IMR-90 (cell line): ENCODE measurements around the gene LRRC3B. TPM values are rescaled to one million over a fixed set of nuclear protein-coding genes. Genes with fewer than 3 reads are reported as not detected.

Source experiments
- ATAC-seq: fragments of 200-7000 bp; cut with Tn5 transposase; 2 replicates; pipeline ENCODE4 v1.9.1; 2020; ENCODE audit warnings: low read depth, mild to moderate bottlenecking, moderate library complexity
- BruUV-seq: library from RNA; stranded (reverse); fragments of 400-500 nt; replicated peaks from 2 replicates; lab custom pipeline; 2021; lab: Mats Ljungman, UMichigan
- CTCF ChIA-PET: fragments of 300-600 bp; formaldehyde crosslinking; extraction: SDS; loops from one replicate; lab custom pipeline; 2021; ENCODE audit warnings: antibody characterized with exemption; lab: Yijun Ruan, JAX
- POLR2A ChIA-PET: fragments of 300-600 bp; sonication (Branson Sonifier 250); formaldehyde crosslinking; loops from one replicate; lab custom pipeline; 2022; ENCODE audit warnings: antibody characterized with exemption; ENCODE audit not compliant: unreplicated experiment; lab: Charles Lee
- DNase-seq: peaks from one replicate; pipeline ENCODE4 v3.0.0; 2013
- H2AFZ ChIP-seq: replicated peaks from 2 replicates; pipeline ENCODE3; 2013; ENCODE audit warnings: low read length, mild to moderate bottlenecking; ENCODE audit not compliant: poor library complexity
- H2AK5ac ChIP-seq: 2 replicates; pipeline ENCODE4 v1.6.1; 2013; ENCODE audit warnings: low read depth, low read length, inconsistent platforms
- H2AK9ac ChIP-seq: replicated peaks from 2 replicates; pipeline ENCODE3; 2013; ENCODE audit warnings: mild to moderate bottlenecking, low read depth, low read length, moderate library complexity; ENCODE audit not compliant: poor library complexity
- H2BK120ac ChIP-seq: 2 replicates; pipeline ENCODE4 v1.6.1; 2013; ENCODE audit warnings: low read depth, low read length, inconsistent platforms
- H2BK15ac ChIP-seq: 3 replicates; pipeline ENCODE4 v1.6.1; 2013; ENCODE audit warnings: low read depth, low read length, inconsistent platforms
- H2BK20ac ChIP-seq: 2 replicates; pipeline ENCODE4 v1.6.1; 2013; ENCODE audit warnings: low read depth, mild to moderate bottlenecking, inconsistent platforms, low read length, moderate library complexity
- H2BK5ac ChIP-seq: 2 replicates; pipeline ENCODE4 v1.6.1; 2013; ENCODE audit warnings: mild to moderate bottlenecking, low read depth, low read length, inconsistent platforms; ENCODE audit not compliant: poor library complexity, severe bottlenecking
- H3K14ac ChIP-seq: replicated peaks from 2 replicates; pipeline ENCODE4 v1.6.1; 2013; ENCODE audit warnings: low read depth, low read length, inconsistent platforms
- H3K18ac ChIP-seq: 2 replicates; pipeline ENCODE4 v1.6.1; 2013; ENCODE audit warnings: low read depth, low read length, control low read depth
- H3K23ac ChIP-seq: 2 replicates; pipeline ENCODE4 v1.6.1; 2013; ENCODE audit warnings: low read depth, low read length, inconsistent platforms
- H3K27ac ChIP-seq: 2 replicates; pipeline ENCODE4 v1.5.1; 2013; ENCODE audit warnings: mild to moderate bottlenecking, control low read depth, low read length; ENCODE audit not compliant: insufficient read depth
- H3K27me3 ChIP-seq: 2 replicates; pipeline ENCODE4 v1.6.1; 2013; ENCODE audit warnings: low read length; ENCODE audit not compliant: control insufficient read depth, insufficient read depth
- H3K36me3 ChIP-seq: 2 replicates; pipeline ENCODE4 v1.6.1; 2013; ENCODE audit warnings: low read length, mixed read lengths; ENCODE audit not compliant: control insufficient read depth, insufficient read depth
- H3K4ac ChIP-seq: 2 replicates; pipeline ENCODE4 v1.6.1; 2013; ENCODE audit warnings: low read depth, low read length, inconsistent platforms
- H3K4me1 ChIP-seq: 2 replicates; pipeline ENCODE4 v1.6.1; 2013; ENCODE audit warnings: low read length, mixed read lengths; ENCODE audit not compliant: control insufficient read depth, insufficient read depth
- H3K4me2 ChIP-seq: 2 replicates; pipeline ENCODE4 v1.6.1; 2013; ENCODE audit warnings: low read depth, mild to moderate bottlenecking, control low read depth, low read length, moderate library complexity
- H3K4me3 ChIP-seq: 2 replicates; pipeline ENCODE4 v1.5.1; 2013; ENCODE audit warnings: low read depth, mild to moderate bottlenecking, control low read depth, low read length, moderate library complexity; ENCODE audit not compliant: insufficient read depth
- H3K56ac ChIP-seq: 2 replicates; pipeline ENCODE4 v1.6.1; 2013; ENCODE audit warnings: low read length, inconsistent platforms; ENCODE audit not compliant: insufficient read depth; ENCODE audit errors: extremely low read depth
- H3K79me1 ChIP-seq, 2 experiments: 2 replicates each; pipeline ENCODE4 v1.6.1; 2013; ENCODE audit warnings: low read length in 2 of 2, inconsistent platforms in 1 of 2, low read depth in 1 of 2
- H3K9ac ChIP-seq: 2 replicates; pipeline ENCODE4 v1.6.1; 2013; ENCODE audit warnings: low read depth, low read length, control low read depth
- H3K9me1 ChIP-seq: 2 replicates; pipeline ENCODE4 v1.6.1; 2013; ENCODE audit warnings: low read length, inconsistent platforms; ENCODE audit not compliant: insufficient read depth
- H3K9me3 ChIP-seq: 2 replicates; pipeline ENCODE4 v1.6.1; 2013; ENCODE audit warnings: low read length; ENCODE audit not compliant: control insufficient read depth, insufficient read depth
- H4K20me1 ChIP-seq: 2 replicates; pipeline ENCODE4 v1.6.1; 2013; ENCODE audit warnings: low read length, inconsistent platforms; ENCODE audit not compliant: insufficient read depth
- H4K5ac ChIP-seq: 2 replicates; pipeline ENCODE4 v1.6.1; 2013; ENCODE audit warnings: mild to moderate bottlenecking, low read depth, low read length, control low read depth
- H4K8ac ChIP-seq, 2 experiments: 2 replicates each; pipeline ENCODE4 v1.6.1; 2013; ENCODE audit warnings: low read depth in 2 of 2, low read length in 2 of 2, control low read depth in 1 of 2, inconsistent platforms in 1 of 2
- H4K91ac ChIP-seq: 2 replicates; pipeline ENCODE4 v1.6.1; 2013; ENCODE audit warnings: low read depth, low read length, inconsistent platforms; ENCODE audit not compliant: insufficient read depth
- BHLHE40 ChIP-seq: fragments of 150-350 bp; IDR thresholded peaks from 2 replicates; pipeline ENCODE4 v1.6.1; 2016; ENCODE audit warnings: mild to moderate bottlenecking, low read depth, low read length
- CEBPB ChIP-seq: IDR thresholded peaks from 2 replicates; pipeline ENCODE4 v1.6.1; 2012; ENCODE audit warnings: low read depth, low read length, improper control_type of control experiment
- CHD1 ChIP-seq: IDR thresholded peaks from 2 replicates; pipeline ENCODE4 v1.6.1; 2012; ENCODE audit warnings: low read depth, low read length, improper control_type of control experiment
- FOS ChIP-seq: fragments of 150-350 bp; IDR thresholded peaks from 2 replicates; pipeline ENCODE4 v1.6.1; 2016; ENCODE audit warnings: low read depth, low read length
- MAFK ChIP-seq: IDR thresholded peaks from 2 replicates; pipeline ENCODE4 v1.6.1; 2012; ENCODE audit warnings: low read depth, low read length, improper control_type of control experiment
- MAZ ChIP-seq: IDR thresholded peaks from 2 replicates; pipeline ENCODE4 v1.6.1; 2012; ENCODE audit warnings: low read depth, mild to moderate bottlenecking, low read length, improper control_type of control experiment, moderate library complexity, borderline replicate concordance
- MXI1 ChIP-seq: IDR thresholded peaks from 2 replicates; pipeline ENCODE4 v1.6.1; 2012; ENCODE audit warnings: low read depth, mild to moderate bottlenecking, low read length, moderate library complexity, borderline replicate concordance
- NFE2L2 ChIP-seq: fragments of 150-350 bp; IDR thresholded peaks from 2 replicates; pipeline ENCODE4 v1.6.1; 2016; ENCODE audit warnings: low read depth, mild to moderate bottlenecking, low read length
- POLR2A ChIP-seq: IDR thresholded peaks from 2 replicates; pipeline ENCODE4 v1.6.1; 2012; ENCODE audit warnings: mild to moderate bottlenecking, low read depth, low read length
- RAD21 ChIP-seq: IDR thresholded peaks from 2 replicates; pipeline ENCODE4 v1.6.1; 2012; ENCODE audit warnings: low read length, improper control_type of control experiment
- RCOR1 ChIP-seq: IDR thresholded peaks from 2 replicates; pipeline ENCODE4 v1.6.1; 2012; ENCODE audit warnings: mild to moderate bottlenecking, low read length, improper control_type of control experiment; ENCODE audit not compliant: insufficient replicate concordance
- RFX5 ChIP-seq: IDR thresholded peaks from 2 replicates; pipeline ENCODE4 v1.8.0; 2012; ENCODE audit warnings: low read depth, mild to moderate bottlenecking, low read length, moderate library complexity
- SMC3 ChIP-seq: fragments of 150-350 bp; IDR thresholded peaks from 2 replicates; pipeline ENCODE4 v1.6.1; 2016; ENCODE audit warnings: low read depth, mild to moderate bottlenecking, antibody characterized with exemption, low read length, moderate library complexity
- dilution Hi-C: fragments of 300-500 bp; cut with HindIII; formaldehyde crosslinking; loops from one replicate; pipeline ENCODE4 v1.14.3; 2018; ENCODE audit warnings: low sequenced_read_pairs; ENCODE audit not compliant: unreplicated experiment
- in situ Hi-C: fragments of 300-500 bp; cut with MboI; formaldehyde crosslinking; loops from 3 replicates; pipeline ENCODE4 v1.14.3; 2019; ENCODE audit warnings: low sequenced_read_pairs, inconsistent platforms, mixed read lengths
- intact Hi-C: fragments of 100-400 bp; cut with micrococcal nuclease; formaldehyde crosslinking; loops from 2 replicates; pipeline ENCODE4 v1.10.0; 2022
- polyA plus RNA-seq, 3 experiments: library from polyadenylated mRNA; depleted of rRNA; stranded (reverse); fragments of >200 nt; gene quantifications; 2 replicates each; pipeline ENCODE4 v1.2.3, GENCODE V29; 2012; ENCODE audit warnings: low replicate concordance in 1 of 3
- total RNA-seq: library from RNA; depleted of rRNA; stranded (reverse); fragments of >200 nt; gene quantifications from 2 replicates; pipeline ENCODE4 v1.2.3, GENCODE V29; 2012
- TF ChIP-seq, protein P1 (sequence below): conservative IDR thresholded peaks from 2 replicates; pipeline ENCODE4 v1.5.1; 2012; ENCODE audit warnings: mild to moderate bottlenecking, low read depth, low read length, improper control_type of control experiment
- TF ChIP-seq, protein P2 (sequence below): fragments of 150-350 bp; IDR thresholded peaks from 2 replicates; pipeline ENCODE4 v1.6.1; 2016; ENCODE audit warnings: low read depth, mild to moderate bottlenecking, low read length, moderate library complexity, borderline replicate concordance

Gene LRRC3B
- total and polyA plus RNA-seq, 2 of the 4 experiments (the other 2 are of a cell fraction) = not detected

DNA sequence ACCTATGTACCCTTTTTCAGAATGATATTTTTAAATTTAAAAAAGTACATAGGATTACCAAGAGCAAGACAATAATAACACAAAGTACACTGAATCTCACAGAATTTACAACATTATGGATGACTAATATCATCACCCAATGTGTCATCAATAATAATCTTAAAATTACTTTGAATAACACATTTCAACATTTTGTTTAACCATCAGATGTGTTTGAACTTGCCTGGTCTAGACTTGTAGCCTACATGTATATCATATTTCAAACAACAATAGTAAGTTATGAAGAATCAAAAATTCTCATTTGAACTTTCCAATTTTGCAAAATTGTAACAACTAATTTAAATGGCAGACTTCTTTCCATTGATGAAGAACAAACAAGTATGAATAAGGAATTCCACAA, 15.1 kb downstream of the LRRC3B start:
- no peak for ATAC-seq
- in situ Hi-C loops = no loop called here
- no TSS peak for BruUV-seq

More for the DNA sequence above, 15.1 kb downstream of the LRRC3B start:
- no peaks in the 10 kb centered on the region for H4K20me1 ChIP-seq
- no peak for DNase-seq
- H2BK120ac ChIP-seq = no peak overlapping the region
- H4K91ac ChIP-seq = no peak overlapping the region
- dilution Hi-C loops (no loop called here), intact Hi-C loops (no loop called here)
- H3K4ac ChIP-seq = no peak overlapping the region
- POLR2A ChIA-PET = no interaction called here
- H4K5ac ChIP-seq = no peak overlapping the region
- no peaks in the 10 kb centered on the region for H3K9me1 ChIP-seq
- H3K79me1 ChIP-seq = no peaks in the 10 kb centered on the region
- H3K14ac ChIP-seq = no peak overlapping the region
- H3K9ac ChIP-seq = no peak overlapping the region
- no peak overlapping the region for H3K23ac ChIP-seq
- H2BK5ac ChIP-seq = no peak overlapping the region
- H3K4me1 ChIP-seq = no peaks in the 10 kb centered on the region
- H2BK20ac ChIP-seq = no peak overlapping the region
- H3K27ac ChIP-seq = no peak overlapping the region
- no peak overlapping the region for H2AK5ac ChIP-seq
- H2AK9ac ChIP-seq = no peak overlapping the region
- no peaks in the 10 kb centered on the region for H3K36me3 ChIP-seq
- no peak overlapping the region for H3K18ac ChIP-seq
- no peak overlapping the region for H3K56ac ChIP-seq
- H3K4me2 ChIP-seq = no peak overlapping the region
- no peak overlapping the region for H4K8ac ChIP-seq
- no peak overlapping the region for H3K4me3 ChIP-seq
- H3K27me3 ChIP-seq = no peaks in the 10 kb centered on the region
- H2BK15ac ChIP-seq = no peak overlapping the region
- TF ChIP-seq MXI1 (no peak), NFE2L2 (no peak), CHD1 (no peak), MAZ (no peak), FOS (no peak), RAD21 (no peak), CEBPB (no peak), MAFK (no peak), SMC3 (no peak), POLR2A (no peak), RFX5 (no peak), BHLHE40 (no peak), RCOR1 (no peak)
- TF ChIP-seq, protein P1, sequence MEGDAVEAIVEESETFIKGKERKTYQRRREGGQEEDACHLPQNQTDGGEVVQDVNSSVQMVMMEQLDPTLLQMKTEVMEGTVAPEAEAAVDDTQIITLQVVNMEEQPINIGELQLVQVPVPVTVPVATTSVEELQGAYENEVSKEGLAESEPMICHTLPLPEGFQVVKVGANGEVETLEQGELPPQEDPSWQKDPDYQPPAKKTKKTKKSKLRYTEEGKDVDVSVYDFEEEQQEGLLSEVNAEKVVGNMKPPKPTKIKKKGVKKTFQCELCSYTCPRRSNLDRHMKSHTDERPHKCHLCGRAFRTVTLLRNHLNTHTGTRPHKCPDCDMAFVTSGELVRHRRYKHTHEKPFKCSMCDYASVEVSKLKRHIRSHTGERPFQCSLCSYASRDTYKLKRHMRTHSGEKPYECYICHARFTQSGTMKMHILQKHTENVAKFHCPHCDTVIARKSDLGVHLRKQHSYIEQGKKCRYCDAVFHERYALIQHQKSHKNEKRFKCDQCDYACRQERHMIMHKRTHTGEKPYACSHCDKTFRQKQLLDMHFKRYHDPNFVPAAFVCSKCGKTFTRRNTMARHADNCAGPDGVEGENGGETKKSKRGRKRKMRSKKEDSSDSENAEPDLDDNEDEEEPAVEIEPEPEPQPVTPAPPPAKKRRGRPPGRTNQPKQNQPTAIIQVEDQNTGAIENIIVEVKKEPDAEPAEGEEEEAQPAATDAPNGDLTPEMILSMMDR = no peak
- TF ChIP-seq, protein P2, sequence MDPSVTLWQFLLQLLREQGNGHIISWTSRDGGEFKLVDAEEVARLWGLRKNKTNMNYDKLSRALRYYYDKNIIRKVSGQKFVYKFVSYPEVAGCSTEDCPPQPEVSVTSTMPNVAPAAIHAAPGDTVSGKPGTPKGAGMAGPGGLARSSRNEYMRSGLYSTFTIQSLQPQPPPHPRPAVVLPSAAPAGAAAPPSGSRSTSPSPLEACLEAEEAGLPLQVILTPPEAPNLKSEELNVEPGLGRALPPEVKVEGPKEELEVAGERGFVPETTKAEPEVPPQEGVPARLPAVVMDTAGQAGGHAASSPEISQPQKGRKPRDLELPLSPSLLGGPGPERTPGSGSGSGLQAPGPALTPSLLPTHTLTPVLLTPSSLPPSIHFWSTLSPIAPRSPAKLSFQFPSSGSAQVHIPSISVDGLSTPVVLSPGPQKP = no peak
- CTCF ChIA-PET = no interaction called here
- no peak overlapping the region for H2AFZ ChIP-seq
- H3K9me3 ChIP-seq = peaks cover 12% of the 10 kb centered on the region; the same call in 1 of the 2 replicates
